ENCODE data around the gene HK1. TPM values are rescaled to one million over a fixed set of nuclear protein-coding genes. Genes with fewer than 3 reads are reported as not detected.

The HK1 gene
- total and polyA plus RNA-seq, 2 of the 13 experiments (the other 11 are each of a cell fraction or from before 2014, with no cell fraction given): 0.29 to 1.5 TPM

GRCh38 chr10:69285699-69286098 is 7.4 kb downstream of the HK1 start:
- no peaks in the 10 kb centered on the region for H4K20me1 ChIP-seq (ENCODE audit: insufficient read depth, low read length)
- in situ Hi-C loops (cut with HindIII; ENCODE audit: extremely low pct_ligation_motif_present, low pct_unique_long_range_greater_than_20kb): no loop called here
- FAIRE-seq: no peak
- H3K36me3 ChIP-seq (replicated peaks in 1 of 2; ENCODE audit: control insufficient read depth in 1 of 2, insufficient read depth in 2 of 2, low read length in 2 of 2): no peaks in the 10 kb centered on the region
- BruUV-seq (replicated peaks): no TSS peak
- H3K79me2 ChIP-seq (ENCODE audit: insufficient read depth, low read length): no peaks in the 10 kb centered on the region
- H2AFZ ChIP-seq (ENCODE audit: low read length): no peak overlapping the region
- H3K27me3 ChIP-seq (ENCODE audit: control insufficient read depth in 1 of 2, insufficient read depth in 2 of 2, low read length in 2 of 2): peaks cover 0 to 5% of the 10 kb centered on the region in 2 experiments; a peak in 2 of 5 replicates
- H3K4me2 ChIP-seq (ENCODE audit: low read depth, low read length): no peak overlapping the region
- ATAC-seq: no peak
- H3K4me1 ChIP-seq (ENCODE audit: insufficient read depth, low read length): no peaks in the 10 kb centered on the region
- intact Hi-C loops (cut with micrococcal nuclease; ENCODE audit: unreplicated experiment): no loop called here
- no peak overlapping the region for H3K27ac ChIP-seq (ENCODE audit: extremely low read length, insufficient read depth, low read length)
- no peaks in the 10 kb centered on the region for H3K9me3 ChIP-seq (ENCODE audit: low read length)
- TF ChIP-seq MIER2 (CRISPR knock-in tag; IDR thresholded peaks at IDR 0.05) (no peak), ZMAT5 (CRISPR knock-in tag; IDR thresholded peaks at IDR 0.05; ENCODE audit: borderline replicate concordance, low read depth) (no peak), ZNF343 (CRISPR knock-in tag; IDR thresholded peaks at IDR 0.05) (no peak), SMARCC2 (IDR thresholded peaks at IDR 0.05) (no peak), NFE2 (CRISPR knock-in tag; IDR thresholded peaks at IDR 0.05) (no peak), MEIS1 (CRISPR knock-in tag; IDR thresholded peaks at IDR 0.05; ENCODE audit: borderline replicate concordance) (no peak), BORCS8-MEF2B (CRISPR knock-in tag; IDR thresholded peaks at IDR 0.05) (no peak), ZNF382 (CRISPR knock-in tag; IDR thresholded peaks at IDR 0.05; ENCODE audit: borderline replicate concordance) (no peak)
- ChIA-PET POLR2A (no interaction called here), CTCF (ENCODE audit: low intra/inter-chr PET ratio, low total read pairs) (no interaction called here)
- 53% methylated on average over 4 of the region's 4 CpGs for WGBS (ENCODE audit: low lambda C conversion rate)
- H3K4me3 ChIP-seq (replicated peaks in 1 of 3; ENCODE audit: insufficient read depth in 1 of 3, low read depth in 2 of 3, low read length in 3 of 3): no peak overlapping the region
- no peak for DNase-seq (ENCODE audit: low spot score)
- H3K9ac ChIP-seq (ENCODE audit: insufficient read depth, low read depth, low read length): no peak overlapping the region

GRCh38 chr10:69287181-69287580 is 8.9 kb downstream of the HK1 start:
- Histone ChIP-seq H3K27me3 (ENCODE audit: control insufficient read depth in 1 of 2, insufficient read depth in 2 of 2, low read length in 2 of 2) (peaks cover 0 to 9% of the 10 kb centered on the region in 2 experiments; a peak in 2 of 5 replicates), H3K9me3 (ENCODE audit: low read length) (no peaks in the 10 kb centered on the region), H2AFZ (ENCODE audit: low read length) (no peak overlapping the region), H4K20me1 (ENCODE audit: insufficient read depth, low read length) (no peaks in the 10 kb centered on the region), H3K4me2 (ENCODE audit: low read depth, low read length) (no peak overlapping the region), H3K4me3 (replicated peaks in 1 of 3; ENCODE audit: insufficient read depth in 1 of 3, low read depth in 2 of 3, low read length in 3 of 3) (no peak overlapping the region), H3K36me3 (replicated peaks in 1 of 2; ENCODE audit: control insufficient read depth in 1 of 2, insufficient read depth in 2 of 2, low read length in 2 of 2) (no peaks in the 10 kb centered on the region), H3K27ac (ENCODE audit: extremely low read length, insufficient read depth, low read length) (no peak overlapping the region), H3K79me2 (ENCODE audit: insufficient read depth, low read length) (no peaks in the 10 kb centered on the region), H3K4me1 (ENCODE audit: insufficient read depth, low read length) (no peaks in the 10 kb centered on the region; the same call in 1 of the 2 replicates), H3K9ac (ENCODE audit: insufficient read depth, low read depth, low read length) (no peak overlapping the region)
- ChIA-PET CTCF (ENCODE audit: low intra/inter-chr PET ratio, low total read pairs) (no interaction called here), POLR2A (no interaction called here)
- in situ Hi-C loops (cut with HindIII; ENCODE audit: extremely low pct_ligation_motif_present, low pct_unique_long_range_greater_than_20kb): no loop called here
- BruUV-seq (replicated peaks): no TSS peak
- ATAC-seq (no peak), DNase-seq (ENCODE audit: low spot score) (no peak), FAIRE-seq (no peak)
- intact Hi-C loops (cut with micrococcal nuclease; ENCODE audit: unreplicated experiment): no loop called here
- WGBS (ENCODE audit: low lambda C conversion rate): 51% methylated on average over 4 of the region's 4 CpGs
- no peak for TF ChIP-seq ZFP82 (CRISPR knock-in tag; IDR thresholded peaks at IDR 0.05; ENCODE audit: borderline replicate concordance)
- TF ChIP-seq TERF1 (CRISPR knock-in tag; IDR thresholded peaks at IDR 0.05): no peak
- TF ChIP-seq ZNF773 (CRISPR knock-in tag; IDR thresholded peaks at IDR 0.05; ENCODE audit: borderline replicate concordance): no peak
- no peak for TF ChIP-seq ZNF619 (CRISPR knock-in tag; IDR thresholded peaks at IDR 0.05)
- no peak for TF ChIP-seq ELF3 (CRISPR knock-in tag; IDR thresholded peaks at IDR 0.05)
- TF ChIP-seq, protein P1, sequence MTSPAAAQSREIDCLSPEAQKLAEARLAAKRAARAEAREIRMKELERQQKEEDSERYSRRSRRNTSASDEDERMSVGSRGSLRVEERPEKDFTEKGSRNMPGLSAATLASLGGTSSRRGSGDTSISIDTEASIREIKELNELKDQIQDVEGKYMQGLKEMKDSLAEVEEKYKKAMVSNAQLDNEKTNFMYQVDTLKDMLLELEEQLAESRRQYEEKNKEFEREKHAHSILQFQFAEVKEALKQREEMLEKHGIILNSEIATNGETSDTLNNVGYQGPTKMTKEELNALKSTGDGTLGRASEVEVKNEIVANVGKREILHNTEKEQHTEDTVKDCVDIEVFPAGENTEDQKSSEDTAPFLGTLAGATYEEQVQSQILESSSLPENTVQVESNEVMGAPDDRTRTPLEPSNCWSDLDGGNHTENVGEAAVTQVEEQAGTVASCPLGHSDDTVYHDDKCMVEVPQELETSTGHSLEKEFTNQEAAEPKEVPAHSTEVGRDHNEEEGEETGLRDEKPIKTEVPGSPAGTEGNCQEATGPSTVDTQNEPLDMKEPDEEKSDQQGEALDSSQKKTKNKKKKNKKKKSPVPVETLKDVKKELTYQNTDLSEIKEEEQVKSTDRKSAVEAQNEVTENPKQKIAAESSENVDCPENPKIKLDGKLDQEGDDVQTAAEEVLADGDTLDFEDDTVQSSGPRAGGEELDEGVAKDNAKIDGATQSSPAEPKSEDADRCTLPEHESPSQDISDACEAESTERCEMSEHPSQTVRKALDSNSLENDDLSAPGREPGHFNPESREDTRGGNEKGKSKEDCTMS (CRISPR knock-in tag; conservative IDR thresholded peaks at IDR 0.05): no peak
- TF ChIP-seq ZNF674 (CRISPR knock-in tag; IDR thresholded peaks at IDR 0.05; ENCODE audit: low read depth): no peak
- no peak for TF ChIP-seq NONO (IDR thresholded peaks at IDR 0.05)
- TF ChIP-seq NONO (CRISPR knock-in tag; conservative IDR thresholded peaks at IDR 0.05): no peak
- no peak for TF ChIP-seq KLF11 (CRISPR knock-in tag; IDR thresholded peaks at IDR 0.05)

All from HepG2 (cell line).